ENCODE results near the gene STK32B.
"Not testable (repeated sequence)": the region's sequence is repeated elsewhere in the genome, so short reads cannot be mapped to it uniquely, and the experiment has no call there.

DNA sequence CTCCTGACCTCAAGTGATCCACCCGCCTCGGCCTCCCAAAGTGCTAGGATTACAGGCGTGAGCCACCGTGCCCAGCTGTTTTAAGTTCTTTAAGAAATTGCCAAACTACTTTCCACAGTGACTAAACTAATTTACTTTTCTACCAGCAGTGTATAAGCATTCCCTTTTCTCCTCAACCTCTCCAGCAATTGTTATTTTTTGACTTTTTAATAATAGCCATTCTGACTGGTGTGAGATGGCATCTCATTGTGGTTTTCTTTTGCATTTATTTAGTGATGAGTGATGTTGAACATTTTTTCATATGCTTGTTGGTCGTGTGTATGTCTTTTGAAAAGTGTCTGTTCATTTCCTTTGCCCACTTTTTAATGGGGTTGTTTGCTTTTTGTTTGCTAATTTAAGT lies 199.3 kb downstream of the STK32B start:
- TF ChIP-seq, protein P1, sequence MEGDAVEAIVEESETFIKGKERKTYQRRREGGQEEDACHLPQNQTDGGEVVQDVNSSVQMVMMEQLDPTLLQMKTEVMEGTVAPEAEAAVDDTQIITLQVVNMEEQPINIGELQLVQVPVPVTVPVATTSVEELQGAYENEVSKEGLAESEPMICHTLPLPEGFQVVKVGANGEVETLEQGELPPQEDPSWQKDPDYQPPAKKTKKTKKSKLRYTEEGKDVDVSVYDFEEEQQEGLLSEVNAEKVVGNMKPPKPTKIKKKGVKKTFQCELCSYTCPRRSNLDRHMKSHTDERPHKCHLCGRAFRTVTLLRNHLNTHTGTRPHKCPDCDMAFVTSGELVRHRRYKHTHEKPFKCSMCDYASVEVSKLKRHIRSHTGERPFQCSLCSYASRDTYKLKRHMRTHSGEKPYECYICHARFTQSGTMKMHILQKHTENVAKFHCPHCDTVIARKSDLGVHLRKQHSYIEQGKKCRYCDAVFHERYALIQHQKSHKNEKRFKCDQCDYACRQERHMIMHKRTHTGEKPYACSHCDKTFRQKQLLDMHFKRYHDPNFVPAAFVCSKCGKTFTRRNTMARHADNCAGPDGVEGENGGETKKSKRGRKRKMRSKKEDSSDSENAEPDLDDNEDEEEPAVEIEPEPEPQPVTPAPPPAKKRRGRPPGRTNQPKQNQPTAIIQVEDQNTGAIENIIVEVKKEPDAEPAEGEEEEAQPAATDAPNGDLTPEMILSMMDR (IDR thresholded peaks at IDR 0.05 in 2 of 3, conservative IDR thresholded peaks at IDR 0.05 in 1 of 3; ENCODE audit: insufficient read depth in 2 of 3, low read depth in 1 of 3, low read length in 3 of 3): not testable (repeated sequence)
- TF ChIP-seq NRF1 (conservative IDR thresholded peaks at IDR 0.05 in 1 of 2, IDR thresholded peaks at IDR 0.05 in 1 of 2); ZNF184 (CRISPR knock-in tag; IDR thresholded peaks at IDR 0.05); POLR2A (conservative IDR thresholded peaks at IDR 0.05): not testable (repeated sequence)
- TF ChIP-seq, protein P2, sequence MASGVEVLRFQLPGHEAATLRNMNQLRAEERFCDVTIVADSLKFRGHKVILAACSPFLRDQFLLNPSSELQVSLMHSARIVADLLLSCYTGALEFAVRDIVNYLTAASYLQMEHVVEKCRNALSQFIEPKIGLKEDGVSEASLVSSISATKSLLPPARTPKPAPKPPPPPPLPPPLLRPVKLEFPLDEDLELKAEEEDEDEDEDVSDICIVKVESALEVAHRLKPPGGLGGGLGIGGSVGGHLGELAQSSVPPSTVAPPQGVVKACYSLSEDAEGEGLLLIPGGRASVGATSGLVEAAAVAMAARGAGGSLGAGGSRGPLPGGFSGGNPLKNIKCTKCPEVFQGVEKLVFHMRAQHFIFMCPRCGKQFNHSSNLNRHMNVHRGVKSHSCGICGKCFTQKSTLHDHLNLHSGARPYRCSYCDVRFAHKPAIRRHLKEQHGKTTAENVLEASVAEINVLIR (CRISPR knock-in tag; IDR thresholded peaks at IDR 0.05): not testable (repeated sequence)
